Endodermal cell (in vitro differentiated cells): ENCODE data around the gene CEACAM1. TPM values are rescaled to one million over a fixed set of nuclear protein-coding genes. Genes with fewer than 3 reads are reported as not detected.
"Not testable (repeated sequence)": the region's sequence is repeated elsewhere in the genome, so short reads cannot be mapped to it uniquely, and the experiment has no call there.

Source experiments
- DNase-seq: peaks from one replicate; pipeline ENCODE4 v3.0.0-alpha.2; 2017
- H3K27ac ChIP-seq: 2 replicates; pipeline ENCODE4 v1.5.1; 2013; ENCODE audit warnings: mild to moderate bottlenecking, low read depth, low read length, moderate library complexity
- H3K27me3 ChIP-seq: 2 replicates; pipeline ENCODE4 v1.6.1; 2013; ENCODE audit warnings: mild to moderate bottlenecking, low read length, moderate library complexity; ENCODE audit not compliant: insufficient read depth, control insufficient read depth, poor library complexity, severe bottlenecking
- H3K36me3 ChIP-seq: 2 replicates; pipeline ENCODE4 v1.7.0; 2013; ENCODE audit warnings: mild to moderate bottlenecking, low read length, moderate library complexity; ENCODE audit not compliant: control insufficient read depth, insufficient read depth
- H3K4me1 ChIP-seq: one replicate; pipeline ENCODE4 v1.7.0; 2013; ENCODE audit warnings: low read length; ENCODE audit not compliant: control insufficient read depth, insufficient read depth
- H3K4me3 ChIP-seq: 2 replicates; pipeline ENCODE4 v1.5.1; 2013; ENCODE audit warnings: mild to moderate bottlenecking, low read length, moderate library complexity
- H3K9ac ChIP-seq: 2 replicates; pipeline ENCODE4 v1.6.1; 2013; ENCODE audit warnings: mild to moderate bottlenecking, low read length, moderate library complexity; ENCODE audit not compliant: poor library complexity, severe bottlenecking; ENCODE audit errors: extremely low read depth
- H3K9me3 ChIP-seq: 2 replicates; pipeline ENCODE4 v1.6.1; 2013; ENCODE audit warnings: mild to moderate bottlenecking, low read length, moderate library complexity; ENCODE audit not compliant: control insufficient read depth
- H3K27ac Mint-ChIP-seq: 2 replicates; pipeline ENCODE4 v1.8.0; 2020; ENCODE audit warnings: mixed read lengths
- H3K27me3 Mint-ChIP-seq: 2 replicates; pipeline ENCODE4 v1.8.0; 2021; ENCODE audit warnings: mild to moderate bottlenecking, mixed read lengths; ENCODE audit not compliant: insufficient read depth
- H3K36me3 Mint-ChIP-seq: 2 replicates; pipeline ENCODE4 v1.8.0; 2020; ENCODE audit warnings: low read depth, mixed read lengths
- H3K4me1 Mint-ChIP-seq: 2 replicates; pipeline ENCODE4 v1.8.0; 2020; ENCODE audit warnings: mixed read lengths
- H3K4me3 Mint-ChIP-seq: 2 replicates; pipeline ENCODE4 v1.8.0; 2020; ENCODE audit warnings: mild to moderate bottlenecking, moderate library complexity, mixed read lengths
- H3K9me3 Mint-ChIP-seq: 2 replicates; pipeline ENCODE4 v1.8.0; 2020; ENCODE audit warnings: mild to moderate bottlenecking, mixed read lengths
- CTCF ChIP-seq: fragments of 200-600 bp; sonication (generic); conservative IDR thresholded peaks from 2 replicates; pipeline ENCODE4 v1.5.0; 2021; ENCODE audit warnings: antibody characterized with exemption, mild to moderate bottlenecking
- whole genome bisulfite sequencing, 2 experiments: methylation state at CpG; one replicate each; pipeline versions ENCODE4 v1.1.5 to v1.1.7; 2013; ENCODE audit warnings: missing lambda C conversion rate in 2 of 2, mixed read lengths in 1 of 2; ENCODE audit not compliant: insufficient coverage in 1 of 2, insufficient read length in 1 of 2; 5-methylcytosine and 5-hydroxymethylcytosine counted together
- total RNA-seq, 2 donors: library from RNA; stranded (reverse); fragmentation: NEBNext Ultra II Directional in 1 of 2; extraction: Animal tissue kit (Norgen Biotek cat#: 25700) in 1 of 2; gene quantifications; 2 replicates in 1 of 2; 3 replicates in 1 of 2; pipeline ENCODE4 v1.2.1, GENCODE V29; 2021

CEACAM1 gene
- total RNA-seq, 2 donors from 2014 or later, result 1.0 to 1.5 TPM

GRCh38 chr19:42508892-42509444, 19.3 kb downstream of the CEACAM1 start:
- peaks cover 53% of the 10 kb centered on the region for H3K4me1 Mint-ChIP-seq

GRCh38 chr19:42505066-42505465, 23.2 kb downstream of the CEACAM1 start:
- H3K27me3 Mint-ChIP-seq, result no peaks in the 10 kb centered on the region
- Histone ChIP-seq H3K4me1 (no peaks in the 10 kb centered on the region), H3K36me3 (no peaks in the 10 kb centered on the region), H3K9ac (no peak overlapping the region), H3K27me3 (no peaks in the 10 kb centered on the region), H3K4me3 (no peak overlapping the region), H3K27ac (no peak overlapping the region), H3K9me3 (no peaks in the 10 kb centered on the region)
- H3K4me1 Mint-ChIP-seq, result peaks cover 30% of the 10 kb centered on the region
- DNase-seq, result no peak
- WGBS, 2 experiments, result 90% methylated on average over 1 of the region's 1 CpG; no CpG with 5 or more reads in 1 of the 2 experiments
- TF ChIP-seq CTCF, result no peak
- no peak overlapping the region for H3K4me3 Mint-ChIP-seq
- no peak overlapping the region for H3K27ac Mint-ChIP-seq
- H3K36me3 Mint-ChIP-seq, result no peaks in the 10 kb centered on the region
- H3K9me3 Mint-ChIP-seq, result no peaks in the 10 kb centered on the region

More at GRCh38 chr19:42508892-42509444, 19.3 kb downstream of the CEACAM1 start:
- Mint-ChIP-seq H3K27me3 (no peaks in the 10 kb centered on the region), H3K36me3 (peaks cover 2% of the 10 kb centered on the region), H3K9me3 (no peaks in the 10 kb centered on the region), H3K4me3 (no peak overlapping the region), H3K27ac (no peak overlapping the region)
- no peaks in the 10 kb centered on the region for H3K9me3 ChIP-seq
- H3K27me3 ChIP-seq, result no peaks in the 10 kb centered on the region
- no peaks in the 10 kb centered on the region for H3K4me1 ChIP-seq
- H3K9ac ChIP-seq, result no peak overlapping the region
- no peak for DNase-seq
- no peak overlapping the region for H3K4me3 ChIP-seq
- no peak overlapping the region for H3K27ac ChIP-seq
- TF ChIP-seq CTCF, result no peak
- no peaks in the 10 kb centered on the region for H3K36me3 ChIP-seq

- Histone ChIP-seq H3K9ac (no peak overlapping the region), H3K4me1 (peaks cover 12% of the 10 kb centered on the region), H3K27me3 (no peaks in the 10 kb centered on the region), H3K4me3 (no peak overlapping the region), H3K27ac (no peak overlapping the region), H3K9me3 (no peaks in the 10 kb centered on the region), H3K36me3 (no peaks in the 10 kb centered on the region)
- TF ChIP-seq CTCF, result no peak
- H3K27me3 Mint-ChIP-seq, result no peaks in the 10 kb centered on the region
- no peaks in the 10 kb centered on the region for H3K36me3 Mint-ChIP-seq
- H3K9me3 Mint-ChIP-seq, result no peaks in the 10 kb centered on the region
- H3K4me1 Mint-ChIP-seq, result peaks cover 30% of the 10 kb centered on the region
- no peak for DNase-seq
- no peak overlapping the region for H3K27ac Mint-ChIP-seq
- 91 to 100% methylated on average over 1 of the region's 1 CpG for WGBS, 2 experiments
- no peak overlapping the region for H3K4me3 Mint-ChIP-seq
These were observed 26.5 kb downstream of the CEACAM1 start for GRCh38 chr19:42501733-42502132.

- not testable (repeated sequence) for H3K9ac ChIP-seq, H3K4me3 ChIP-seq, H3K36me3 Mint-ChIP-seq, H3K9me3 ChIP-seq, H3K27me3 ChIP-seq, H3K4me3 Mint-ChIP-seq, H3K9me3 Mint-ChIP-seq, H3K36me3 ChIP-seq, DNase-seq, H3K27ac ChIP-seq, H3K27me3 Mint-ChIP-seq, H3K27ac Mint-ChIP-seq
- H3K4me1 Mint-ChIP-seq, result peaks cover 30% of the 10 kb centered on the region
- 96 to 100% methylated on average over 3 of the region's 3 CpGs for WGBS, 2 experiments
- H3K4me1 ChIP-seq, result peaks cover 12% of the 10 kb centered on the region
These were observed 27.0 kb downstream of the CEACAM1 start for GRCh38 chr19:42501243-42501642.
